HG02981 (cell line): ENCODE results near the gene ATP5IF1.
A peak's percentile ranks its signal among the peaks of the same experiment; 100 is the strongest.

ENCODE experiments used
- ATAC-seq: cut with Tn5 transposase; IDR thresholded peaks from one replicate; pipeline ENCODE4 v1.9.1; 2021; ENCODE audit warnings: mild to moderate bottlenecking, moderate library complexity; ENCODE audit not compliant: unreplicated experiment

ATP5IF1 gene

GRCh38 chr1:28235755-28236655 lies at the start of gene ATP5IF1:
Gene ATP5IF1, plus strand, starts transcription at chr1:28236124. Its CDS starts 60 bp downstream, at chr1:28236184.
- ATAC-seq, result peak; percentile 90

- ATAC-seq, result no peak
These were observed 45.5 kb upstream of the ATP5IF1 start for GRCh38 chr1:28190337-28190979.

- no peak for ATAC-seq
These were observed 44.8 kb upstream of the ATP5IF1 start for GRCh38 chr1:28190996-28191645.

- no peak for ATAC-seq
These were observed 42.2 kb upstream of the ATP5IF1 start for GRCh38 chr1:28193701-28194161.

GRCh38 chr1:28194326-28195035 lies 41.4 kb upstream of the ATP5IF1 start:
- no peak for ATAC-seq

- ATAC-seq, result no peak
These were observed 40.1 kb upstream of the ATP5IF1 start for GRCh38 chr1:28195780-28196179.

- ATAC-seq, result no peak
These were observed 39.6 kb upstream of the ATP5IF1 start for GRCh38 chr1:28196330-28196729.

GRCh38 chr1:28197682-28198415 lies 38.1 kb upstream of the ATP5IF1 start:
- no peak for ATAC-seq

- peak; percentile 80 for ATAC-seq
These were observed 36.3 kb upstream of the ATP5IF1 start for GRCh38 chr1:28199328-28200233.

- no peak for ATAC-seq
These were observed 35.6 kb upstream of the ATP5IF1 start for GRCh38 chr1:28200234-28200873.

- no peak for ATAC-seq
These were observed 30.7 kb upstream of the ATP5IF1 start for GRCh38 chr1:28205243-28205642.

- no peak for ATAC-seq
These were observed 27.0 kb upstream of the ATP5IF1 start for GRCh38 chr1:28208818-28209441.

- ATAC-seq, result no peak
These were observed 26.2 kb upstream of the ATP5IF1 start for GRCh38 chr1:28209700-28210099.

- no peak for ATAC-seq
These were observed 22.6 kb upstream of the ATP5IF1 start for GRCh38 chr1:28213315-28213714.

GRCh38 chr1:28229089-28229488 lies 6.8 kb upstream of the ATP5IF1 start:
- ATAC-seq, result no peak

- ATAC-seq, result no peak
These were observed 5.9 kb upstream of the ATP5IF1 start for GRCh38 chr1:28229996-28230395.

GRCh38 chr1:28232558-28233263 lies 3.2 kb upstream of the ATP5IF1 start, which contains the start of gene DNAJC8:
Gene DNAJC8, minus strand, starts transcription at chr1:28233029. Its CDS starts 31 bp downstream, at chr1:28232998.
- peak; percentile 53 for ATAC-seq

- ATAC-seq, result no peak
These were observed 2.7 kb upstream of the ATP5IF1 start for GRCh38 chr1:28233264-28233606.
